Neural progenitor cell (in vitro differentiated cells): Measurements from ENCODE around the gene DHRS1.

Experiments used
- EZH2 ChIP-seq: fragments of 200-600 bp; sonication (generic); IDR thresholded peaks from 2 replicates; pipeline ENCODE4 v1.6.1; 2017; ENCODE audit warnings: antibody characterized with exemption, mild to moderate bottlenecking, moderate library complexity
- TF ChIP-seq, protein P1 (sequence below): fragments of 200-600 bp; sonication (generic); IDR thresholded peaks from 2 replicates; pipeline ENCODE4 v1.5.1; 2017; ENCODE audit warnings: antibody characterized with exemption, mild to moderate bottlenecking

GRCh38 chr14:24250354-24250753 is 49.2 kb downstream of the DHRS1 start:
- TF ChIP-seq, protein P1, sequence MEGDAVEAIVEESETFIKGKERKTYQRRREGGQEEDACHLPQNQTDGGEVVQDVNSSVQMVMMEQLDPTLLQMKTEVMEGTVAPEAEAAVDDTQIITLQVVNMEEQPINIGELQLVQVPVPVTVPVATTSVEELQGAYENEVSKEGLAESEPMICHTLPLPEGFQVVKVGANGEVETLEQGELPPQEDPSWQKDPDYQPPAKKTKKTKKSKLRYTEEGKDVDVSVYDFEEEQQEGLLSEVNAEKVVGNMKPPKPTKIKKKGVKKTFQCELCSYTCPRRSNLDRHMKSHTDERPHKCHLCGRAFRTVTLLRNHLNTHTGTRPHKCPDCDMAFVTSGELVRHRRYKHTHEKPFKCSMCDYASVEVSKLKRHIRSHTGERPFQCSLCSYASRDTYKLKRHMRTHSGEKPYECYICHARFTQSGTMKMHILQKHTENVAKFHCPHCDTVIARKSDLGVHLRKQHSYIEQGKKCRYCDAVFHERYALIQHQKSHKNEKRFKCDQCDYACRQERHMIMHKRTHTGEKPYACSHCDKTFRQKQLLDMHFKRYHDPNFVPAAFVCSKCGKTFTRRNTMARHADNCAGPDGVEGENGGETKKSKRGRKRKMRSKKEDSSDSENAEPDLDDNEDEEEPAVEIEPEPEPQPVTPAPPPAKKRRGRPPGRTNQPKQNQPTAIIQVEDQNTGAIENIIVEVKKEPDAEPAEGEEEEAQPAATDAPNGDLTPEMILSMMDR, result no peak
- no peak for TF ChIP-seq EZH2
